DND-41 (cell line): ENCODE results near the gene ACSL1.

Experiments
- ATAC-seq: fragments of 200-7000 bp; cut with Tn5 transposase; 3 replicates; pipeline ENCODE4 v1.9.1; 2021; ENCODE audit warnings: low read depth; ENCODE audit not compliant: insufficient read depth
- DNase-seq: peaks from one replicate; pipeline ENCODE4 v3.0.0-alpha.2; 2020
- H2AFZ ChIP-seq: 2 replicates; pipeline ENCODE4 v1.6.0; 2012; ENCODE audit warnings: low read depth, low read length
- H3K27ac ChIP-seq: 2 replicates; pipeline ENCODE4 v1.5.1; 2012; ENCODE audit warnings: low read length, inconsistent platforms
- H3K27me3 ChIP-seq: fragments of 200-600 bp; sonication (generic); 2 replicates; pipeline ENCODE4 v1.6.0; 2012; ENCODE audit warnings: low read length, mild to moderate bottlenecking, inconsistent platforms; ENCODE audit not compliant: insufficient read depth, poor library complexity
- H3K36me3 ChIP-seq: 2 replicates; pipeline ENCODE4 v1.5.1; 2012; ENCODE audit warnings: low read length, inconsistent platforms; ENCODE audit not compliant: insufficient read depth
- H3K4me1 ChIP-seq: 2 replicates; pipeline ENCODE4 v1.5.1; 2012; ENCODE audit warnings: mild to moderate bottlenecking, low read length; ENCODE audit not compliant: insufficient read depth
- H3K4me2 ChIP-seq: 2 replicates; pipeline ENCODE4 v1.6.0; 2012; ENCODE audit warnings: mild to moderate bottlenecking, moderate library complexity, low read length, inconsistent platforms; ENCODE audit not compliant: insufficient read depth
- H3K4me3 ChIP-seq, 2 experiments: fragments of 200-600 bp in 1 of 2; shearing (Covaris generic) in 1 of 2; 2 replicates each; pipeline ENCODE4 v1.5.1; 2012 to 2016; ENCODE audit warnings: inconsistent platforms in 2 of 2, low read length in 2 of 2, mild to moderate bottlenecking in 2 of 2, low read depth in 1 of 2, moderate library complexity in 1 of 2
- H3K79me2 ChIP-seq: 2 replicates; pipeline ENCODE4 v1.6.0; 2012; ENCODE audit warnings: low read length, inconsistent platforms; ENCODE audit not compliant: insufficient read depth
- H3K9ac ChIP-seq: 2 replicates; pipeline ENCODE4 v1.6.0; 2012; ENCODE audit warnings: low read depth, mild to moderate bottlenecking, inconsistent platforms, low read length, moderate library complexity
- H3K9me3 ChIP-seq: 2 replicates; pipeline ENCODE4 v1.5.1; 2012; ENCODE audit warnings: low read length, moderate library complexity, mild to moderate bottlenecking, inconsistent platforms; ENCODE audit not compliant: insufficient read depth, severe bottlenecking
- H4K20me1 ChIP-seq: 2 replicates; pipeline ENCODE4 v1.6.0; 2012; ENCODE audit warnings: low read length; ENCODE audit not compliant: insufficient read depth
- CTCF ChIP-seq: IDR thresholded peaks from 2 replicates; pipeline ENCODE4 v1.5.1; 2012; ENCODE audit warnings: borderline replicate concordance, low read length, moderate library complexity, mild to moderate bottlenecking; ENCODE audit not compliant: poor library complexity, severe bottlenecking; ENCODE audit errors: extremely low read depth
- EZH2 ChIP-seq: IDR thresholded peaks from 3 replicates; pipeline ENCODE4 v1.6.1; 2012; ENCODE audit warnings: borderline replicate concordance, low read depth, mild to moderate bottlenecking, moderate library complexity, low read length, inconsistent platforms; ENCODE audit not compliant: severe bottlenecking

ACSL1 gene

DNA sequence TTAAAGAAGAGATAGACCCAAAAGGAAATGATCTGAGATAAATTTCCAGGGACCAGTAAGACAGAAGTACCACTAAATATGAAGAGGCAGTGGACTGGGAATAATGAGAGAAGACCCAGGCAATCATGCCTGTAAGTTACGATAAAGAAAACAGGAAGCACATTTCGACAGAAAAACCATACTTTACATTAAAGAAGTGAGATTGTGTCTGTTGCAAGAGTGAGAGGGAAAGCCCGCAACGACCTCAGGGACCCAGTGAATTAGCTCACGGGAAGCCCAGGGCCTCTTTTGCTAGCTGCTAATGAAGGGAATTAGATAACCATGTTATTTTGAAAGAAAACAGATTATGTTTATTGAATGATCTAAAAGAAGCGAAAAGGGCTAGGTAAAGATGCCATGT, 28.9 kb upstream of the ACSL1 start:
- no peaks in the 10 kb centered on the region for H4K20me1 ChIP-seq
- H3K4me1 ChIP-seq = no peaks in the 10 kb centered on the region
- no peak for DNase-seq
- H3K9me3 ChIP-seq = no peaks in the 10 kb centered on the region
- H3K27ac ChIP-seq = no peak overlapping the region
- H3K4me2 ChIP-seq = no peak overlapping the region
- TF ChIP-seq CTCF = no peak
- no peak for TF ChIP-seq EZH2
- no peaks in the 10 kb centered on the region for H3K79me2 ChIP-seq
- H3K4me3 ChIP-seq = no peak overlapping the region
- no peak for ATAC-seq
- H3K36me3 ChIP-seq = no peaks in the 10 kb centered on the region
- H3K27me3 ChIP-seq = peaks cover 8% of the 10 kb centered on the region
- no peak overlapping the region for H2AFZ ChIP-seq
- H3K9ac ChIP-seq = no peak overlapping the region

DNA sequence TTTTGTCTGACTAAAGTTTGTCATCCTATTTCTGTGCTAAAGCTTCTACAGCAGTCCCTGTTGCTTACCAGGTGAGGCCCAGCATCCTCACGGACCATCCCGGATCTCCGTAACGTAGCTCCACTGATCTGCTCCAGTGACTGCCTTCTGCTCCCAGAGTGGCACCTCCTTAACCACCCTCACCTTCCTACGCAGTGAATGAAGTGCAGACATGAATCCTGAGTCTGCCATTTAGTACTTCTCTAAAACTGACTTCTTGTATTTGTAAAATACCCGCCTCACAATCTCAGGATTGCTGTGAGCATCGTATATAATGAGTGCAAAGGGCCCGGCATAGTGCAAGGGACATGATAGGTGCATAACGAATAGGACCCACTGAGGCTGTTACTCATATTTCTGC, 27.7 kb upstream of the ACSL1 start:
- Histone ChIP-seq H3K4me1 (no peaks in the 10 kb centered on the region), H3K4me3 (no peak overlapping the region), H3K9ac (no peak overlapping the region), H3K4me2 (no peak overlapping the region), H3K27ac (no peak overlapping the region), H3K27me3 (peaks cover 8% of the 10 kb centered on the region), H3K9me3 (no peaks in the 10 kb centered on the region), H4K20me1 (no peaks in the 10 kb centered on the region), H3K79me2 (no peaks in the 10 kb centered on the region), H2AFZ (no peak overlapping the region), H3K36me3 (no peaks in the 10 kb centered on the region)
- TF ChIP-seq CTCF (no peak), EZH2 (no peak)
- DNase-seq (no peak), ATAC-seq (no peak)

GRCh38 chr4:184851886-184852285, 26.1 kb upstream of the ACSL1 start:
- H3K4me2 ChIP-seq = no peak overlapping the region
- H3K27ac ChIP-seq = no peak overlapping the region
- H3K79me2 ChIP-seq = no peaks in the 10 kb centered on the region
- no peaks in the 10 kb centered on the region for H3K9me3 ChIP-seq
- ATAC-seq (no peak), DNase-seq (no peak)
- no peak overlapping the region for H2AFZ ChIP-seq
- H3K4me1 ChIP-seq = no peaks in the 10 kb centered on the region
- H3K36me3 ChIP-seq = no peaks in the 10 kb centered on the region
- H3K27me3 ChIP-seq = peaks cover 8% of the 10 kb centered on the region
- TF ChIP-seq CTCF = no peak
- TF ChIP-seq EZH2 = no peak
- H3K4me3 ChIP-seq = no peak overlapping the region
- H3K9ac ChIP-seq = no peak overlapping the region
- H4K20me1 ChIP-seq = no peaks in the 10 kb centered on the region

DNA sequence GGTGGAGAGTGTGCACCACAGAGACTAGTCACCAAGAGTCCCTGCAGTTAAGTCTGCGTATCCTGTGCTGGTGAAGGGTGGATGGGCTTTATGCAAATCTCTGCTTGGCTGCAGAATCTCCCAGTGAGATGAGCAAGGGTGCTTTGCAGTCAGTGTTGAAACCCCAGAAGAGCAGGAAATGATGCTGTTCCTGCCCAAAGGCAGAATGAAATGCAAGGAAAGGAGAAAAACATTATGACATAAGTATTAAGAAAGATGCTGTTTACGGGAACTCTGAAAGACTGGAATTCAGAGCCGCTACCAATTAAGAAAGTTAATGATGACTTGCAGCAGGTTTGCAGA, 25.4 kb upstream of the ACSL1 start:
- Histone ChIP-seq H3K4me2 (no peak overlapping the region), H3K36me3 (no peaks in the 10 kb centered on the region), H3K79me2 (no peaks in the 10 kb centered on the region), H3K27me3 (peaks cover 8% of the 10 kb centered on the region), H3K4me3 (no peak overlapping the region), H4K20me1 (no peaks in the 10 kb centered on the region), H3K4me1 (no peaks in the 10 kb centered on the region), H2AFZ (no peak overlapping the region), H3K27ac (no peak overlapping the region), H3K9ac (no peak overlapping the region), H3K9me3 (no peaks in the 10 kb centered on the region)
- no peak for ATAC-seq
- no peak for TF ChIP-seq CTCF
- no peak for TF ChIP-seq EZH2
- DNase-seq = no peak
